MM.1S (cell line): ENCODE measurements around the gene PHLDA1.

Experiments
- EZH2 ChIP-seq: fragments of 300-600 bp; sonication (generic); optimal IDR thresholded peaks from 2 replicates; pipeline ENCODE3; 2017; ENCODE audit warnings: low read depth, mild to moderate bottlenecking, antibody characterized with exemption, low read length, mixed read lengths
- EZH2phosphoT487 ChIP-seq: fragments of 300-600 bp; sonication (generic); IDR thresholded peaks from 2 replicates; pipeline ENCODE4 v1.6.1; 2018; ENCODE audit warnings: antibody characterized with exemption, low read length
- TF ChIP-seq, protein P1 (sequence below): fragments of 300-600 bp; sonication (generic); IDR thresholded peaks from 2 replicates; pipeline ENCODE4 v1.5.1; 2016; ENCODE audit warnings: antibody characterized with exemption, low read length, mixed read lengths

DNA sequence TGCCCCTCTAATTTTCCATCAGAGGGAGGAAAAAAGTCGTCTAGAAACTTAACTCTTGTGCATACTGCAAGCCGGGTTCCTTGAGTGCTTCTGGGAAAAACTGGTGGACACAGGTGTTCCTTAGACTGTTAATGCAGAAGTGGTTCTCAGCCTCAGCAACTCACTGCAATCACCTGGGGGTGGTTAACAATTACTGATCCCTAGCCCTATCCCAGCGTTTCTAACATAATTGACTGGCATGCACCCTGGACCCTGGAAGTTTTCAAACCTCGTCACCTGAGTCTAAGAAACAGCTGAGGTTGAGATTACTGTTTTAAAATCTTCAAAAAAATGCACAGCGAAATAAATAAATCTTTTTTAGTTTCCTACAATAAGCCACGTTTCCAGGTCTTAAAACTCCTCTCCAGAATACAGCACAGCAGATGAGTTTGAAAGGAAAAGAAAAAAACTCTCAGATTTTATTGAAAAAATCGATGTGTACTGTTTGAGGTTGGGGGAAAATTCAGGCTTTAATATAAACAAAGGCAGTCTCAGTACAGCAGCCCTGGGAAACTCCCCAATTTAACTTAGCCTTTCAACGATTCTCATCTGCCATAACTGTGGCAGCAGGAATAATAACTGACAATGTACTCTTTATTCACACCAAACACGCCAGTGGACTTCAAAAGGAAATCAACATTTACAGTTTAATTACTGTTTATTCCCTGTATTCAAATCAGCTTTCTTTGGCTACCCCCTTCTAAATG is 45.4 kb downstream of the PHLDA1 start:
- TF ChIP-seq, protein P1, sequence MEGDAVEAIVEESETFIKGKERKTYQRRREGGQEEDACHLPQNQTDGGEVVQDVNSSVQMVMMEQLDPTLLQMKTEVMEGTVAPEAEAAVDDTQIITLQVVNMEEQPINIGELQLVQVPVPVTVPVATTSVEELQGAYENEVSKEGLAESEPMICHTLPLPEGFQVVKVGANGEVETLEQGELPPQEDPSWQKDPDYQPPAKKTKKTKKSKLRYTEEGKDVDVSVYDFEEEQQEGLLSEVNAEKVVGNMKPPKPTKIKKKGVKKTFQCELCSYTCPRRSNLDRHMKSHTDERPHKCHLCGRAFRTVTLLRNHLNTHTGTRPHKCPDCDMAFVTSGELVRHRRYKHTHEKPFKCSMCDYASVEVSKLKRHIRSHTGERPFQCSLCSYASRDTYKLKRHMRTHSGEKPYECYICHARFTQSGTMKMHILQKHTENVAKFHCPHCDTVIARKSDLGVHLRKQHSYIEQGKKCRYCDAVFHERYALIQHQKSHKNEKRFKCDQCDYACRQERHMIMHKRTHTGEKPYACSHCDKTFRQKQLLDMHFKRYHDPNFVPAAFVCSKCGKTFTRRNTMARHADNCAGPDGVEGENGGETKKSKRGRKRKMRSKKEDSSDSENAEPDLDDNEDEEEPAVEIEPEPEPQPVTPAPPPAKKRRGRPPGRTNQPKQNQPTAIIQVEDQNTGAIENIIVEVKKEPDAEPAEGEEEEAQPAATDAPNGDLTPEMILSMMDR = no peak
- TF ChIP-seq EZH2 (no peak), EZH2phosphoT487 (no peak)
